NCI-H1436 treated with DMSO at 0.1 percent for 48 hours (cell line): ENCODE results near the gene PRSS2.

Source experiments
- DNase-seq: peaks from one replicate; lab custom pipeline; 2025; lab: John Stamatoyannopoulos, UW

The PRSS2 gene

DNA sequence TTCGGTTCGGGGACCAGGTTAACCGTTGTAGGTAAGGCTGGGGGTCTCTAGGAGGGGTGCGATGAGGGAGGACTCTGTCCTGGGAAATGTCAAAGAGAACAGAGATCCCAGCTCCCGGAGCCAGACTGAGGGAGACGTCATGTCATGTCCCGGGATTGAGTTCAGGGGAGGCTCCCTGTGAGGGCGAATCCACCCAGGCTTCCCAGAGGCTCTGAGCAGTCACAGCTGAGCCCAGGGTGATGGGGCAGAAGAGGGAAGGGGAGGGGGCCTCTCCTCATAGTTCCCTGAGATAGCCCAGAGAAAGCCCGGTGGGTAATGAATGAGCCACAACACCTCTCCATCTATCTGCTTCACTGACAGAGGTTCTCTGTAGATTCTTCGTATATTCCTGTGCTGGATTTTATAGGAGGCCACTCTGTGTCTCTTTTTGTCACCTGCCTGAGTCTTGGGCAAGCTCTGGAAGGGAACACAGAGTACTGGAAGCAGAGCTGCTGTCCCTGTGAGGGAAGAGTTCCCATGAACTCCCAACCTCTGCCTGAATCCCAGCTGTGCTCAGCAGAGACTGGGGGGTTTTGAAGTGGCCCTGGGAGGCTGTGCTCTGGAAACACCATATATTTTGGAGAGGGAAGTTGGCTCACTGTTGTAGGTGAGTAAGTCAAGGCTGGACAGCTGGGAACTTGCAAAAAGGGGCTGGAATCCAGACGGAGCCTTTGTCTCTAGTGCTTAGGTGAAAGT lies 16.4 kb downstream of the PRSS2 start:
- DNase-seq: no peak

DNA sequence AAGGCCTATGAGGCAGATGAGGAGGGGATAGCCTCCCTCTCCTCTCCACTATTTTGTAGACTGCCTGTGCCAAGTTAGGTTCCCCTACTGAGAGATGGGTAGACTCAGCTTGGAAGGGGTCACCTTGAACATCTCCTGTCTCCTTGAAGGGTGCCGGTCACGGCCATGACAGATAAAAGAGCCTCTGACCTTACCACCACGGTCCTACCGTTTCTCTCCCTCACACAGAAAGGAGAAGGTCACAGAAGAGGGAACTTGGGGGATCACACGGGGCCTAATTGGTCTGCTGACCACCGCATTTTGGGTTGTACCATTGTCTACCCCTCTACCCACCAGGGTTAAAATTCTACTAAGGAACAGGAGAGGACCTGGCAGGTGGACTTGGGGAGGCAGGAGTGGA lies 17.0 kb downstream of the PRSS2 start:
- no peak for DNase-seq

DNA sequence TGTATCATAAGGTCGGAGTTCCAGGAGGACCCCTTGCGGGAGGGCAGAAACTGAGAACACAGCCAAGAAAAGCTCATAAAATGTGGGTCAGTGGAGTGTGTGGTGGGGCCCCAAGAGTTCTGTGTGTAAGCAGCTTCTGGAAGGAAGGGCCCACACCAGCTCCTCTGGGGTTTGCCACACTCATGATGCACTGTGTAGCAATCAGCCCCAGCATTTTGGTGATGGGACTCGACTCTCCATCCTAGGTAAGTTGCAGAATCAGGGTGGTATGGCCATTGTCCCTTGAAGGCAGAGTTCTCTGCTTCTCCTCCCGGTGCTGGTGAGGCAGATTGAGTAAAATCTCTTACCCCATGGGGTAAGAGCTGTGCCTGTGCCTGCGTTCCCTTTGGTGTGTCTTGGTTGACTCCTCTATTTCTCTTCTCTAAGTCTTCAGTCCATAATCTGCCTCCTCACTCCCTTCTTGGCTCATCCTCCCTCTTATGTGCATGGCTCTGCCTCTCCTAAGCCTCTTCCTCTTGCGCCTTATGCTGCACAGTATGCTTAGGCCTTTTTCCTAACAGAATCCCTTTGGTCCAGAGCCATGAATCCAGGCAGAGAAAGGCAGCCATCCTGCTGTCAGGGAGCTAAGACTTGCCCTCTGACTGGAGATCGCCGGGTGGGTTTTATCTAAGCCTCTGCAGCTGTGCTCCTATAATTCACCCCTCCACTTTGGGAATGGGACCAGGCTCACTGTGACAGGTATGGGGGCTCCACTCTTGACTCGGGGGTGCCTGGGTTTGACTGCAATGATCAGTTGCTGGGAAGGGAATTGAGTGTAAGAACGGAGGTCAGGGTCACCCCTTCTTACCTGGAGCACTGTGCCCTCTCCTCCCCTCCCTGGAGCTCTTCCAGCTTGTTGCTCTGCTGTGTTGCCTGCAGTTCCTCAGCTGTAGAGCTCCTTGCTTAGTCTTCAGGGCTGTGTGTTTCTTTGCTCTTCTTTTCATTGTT lies 17.8 kb downstream of the PRSS2 start:
- DNase-seq: no peak

DNA sequence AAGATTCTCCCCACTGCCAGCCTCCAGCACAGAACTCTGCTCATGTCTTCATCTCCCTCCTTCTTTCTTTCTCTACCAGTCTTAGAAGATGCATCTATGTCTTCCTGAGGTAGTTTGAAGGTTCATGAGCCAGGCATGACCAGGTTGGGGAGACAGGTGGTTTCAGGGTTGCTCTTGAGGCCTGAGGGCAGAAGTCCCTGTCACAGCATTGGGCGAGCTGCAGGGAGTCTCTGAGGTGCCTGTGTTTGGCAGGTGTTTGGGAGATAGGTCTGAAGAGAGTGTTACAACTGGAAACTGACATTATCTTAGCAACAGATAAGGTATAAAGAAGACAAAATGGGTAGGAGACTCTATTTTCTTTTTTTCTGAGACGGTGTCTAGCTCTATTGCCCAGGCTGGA lies 18.7 kb downstream of the PRSS2 start:
- no peak for DNase-seq

DNA sequence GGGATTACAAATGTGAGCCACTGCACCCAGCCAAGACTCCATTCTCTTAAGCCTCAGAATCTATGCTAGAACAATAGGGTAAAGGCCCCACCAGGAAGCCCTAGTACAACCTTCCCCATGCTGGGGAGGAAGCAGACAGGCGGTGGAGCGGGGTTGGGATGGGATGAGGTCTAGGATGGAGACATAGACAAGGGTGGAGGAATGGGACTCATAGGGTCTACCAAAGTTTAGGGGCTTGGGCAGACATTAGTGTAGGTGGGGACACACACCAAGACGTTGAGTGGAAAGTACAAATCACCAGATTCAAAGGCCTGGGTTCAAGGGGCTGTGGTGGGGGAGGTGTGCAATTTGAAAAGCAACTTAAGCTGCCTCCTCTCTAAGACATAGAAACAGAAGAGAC lies 19.3 kb downstream of the PRSS2 start:
- no peak for DNase-seq

DNA sequence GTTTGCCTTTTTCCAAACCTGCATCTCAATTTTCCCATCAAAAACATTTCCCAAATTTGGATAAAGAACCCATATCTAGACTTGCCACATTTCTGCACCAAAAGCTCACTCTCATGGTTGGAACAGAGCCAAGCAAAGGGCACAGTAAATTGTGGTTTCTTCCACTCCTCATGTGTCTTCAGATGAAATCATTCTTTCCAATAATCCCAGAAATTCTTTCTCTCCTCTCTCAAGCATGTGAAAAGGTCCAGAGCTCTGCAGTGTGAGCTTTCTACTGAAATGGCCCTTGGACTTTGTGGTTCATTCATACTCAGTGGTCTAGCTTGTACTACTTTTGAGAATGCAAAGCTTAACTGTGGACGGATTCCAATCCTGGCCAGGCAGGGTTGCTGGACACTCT lies 19.8 kb downstream of the PRSS2 start:
- DNase-seq: no peak

DNA sequence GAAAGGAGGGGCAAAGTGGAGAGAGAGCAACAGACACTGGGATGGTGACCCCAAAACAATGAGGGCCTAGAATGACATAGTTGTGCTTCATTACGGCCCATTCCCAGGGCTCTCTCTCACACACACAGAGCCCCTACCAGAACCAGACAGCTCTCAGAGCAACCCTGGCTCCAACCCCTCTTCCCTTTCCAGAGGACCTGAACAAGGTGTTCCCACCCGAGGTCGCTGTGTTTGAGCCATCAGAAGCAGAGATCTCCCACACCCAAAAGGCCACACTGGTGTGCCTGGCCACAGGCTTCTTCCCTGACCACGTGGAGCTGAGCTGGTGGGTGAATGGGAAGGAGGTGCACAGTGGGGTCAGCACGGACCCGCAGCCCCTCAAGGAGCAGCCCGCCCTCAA lies 20.7 kb downstream of the PRSS2 start:
- no peak for DNase-seq

DNA sequence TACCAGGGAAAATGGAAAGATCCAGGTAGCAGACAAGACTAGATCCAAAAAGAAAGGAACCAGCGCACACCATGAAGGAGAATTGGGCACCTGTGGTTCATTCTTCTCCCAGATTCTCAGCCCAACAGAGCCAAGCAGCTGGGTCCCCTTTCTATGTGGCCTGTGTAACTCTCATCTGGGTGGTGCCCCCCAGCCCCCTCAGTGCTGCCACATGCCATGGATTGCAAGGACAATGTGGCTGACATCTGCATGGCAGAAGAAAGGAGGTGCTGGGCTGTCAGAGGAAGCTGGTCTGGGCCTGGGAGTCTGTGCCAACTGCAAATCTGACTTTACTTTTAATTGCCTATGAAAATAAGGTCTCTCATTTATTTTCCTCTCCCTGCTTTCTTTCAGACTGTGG lies 21.4 kb downstream of the PRSS2 start:
- DNase-seq: no peak

DNA sequence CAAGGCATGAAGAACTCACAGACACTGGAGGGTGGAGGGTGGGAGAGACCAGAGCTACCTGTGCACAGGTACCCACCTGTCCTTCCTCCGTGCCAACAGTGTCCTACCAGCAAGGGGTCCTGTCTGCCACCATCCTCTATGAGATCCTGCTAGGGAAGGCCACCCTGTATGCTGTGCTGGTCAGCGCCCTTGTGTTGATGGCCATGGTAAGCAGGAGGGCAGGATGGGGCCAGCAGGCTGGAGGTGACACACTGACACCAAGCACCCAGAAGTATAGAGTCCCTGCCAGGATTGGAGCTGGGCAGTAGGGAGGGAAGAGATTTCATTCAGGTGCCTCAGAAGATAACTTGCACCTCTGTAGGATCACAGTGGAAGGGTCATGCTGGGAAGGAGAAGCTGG lies 21.8 kb downstream of the PRSS2 start:
- no peak for DNase-seq

DNA sequence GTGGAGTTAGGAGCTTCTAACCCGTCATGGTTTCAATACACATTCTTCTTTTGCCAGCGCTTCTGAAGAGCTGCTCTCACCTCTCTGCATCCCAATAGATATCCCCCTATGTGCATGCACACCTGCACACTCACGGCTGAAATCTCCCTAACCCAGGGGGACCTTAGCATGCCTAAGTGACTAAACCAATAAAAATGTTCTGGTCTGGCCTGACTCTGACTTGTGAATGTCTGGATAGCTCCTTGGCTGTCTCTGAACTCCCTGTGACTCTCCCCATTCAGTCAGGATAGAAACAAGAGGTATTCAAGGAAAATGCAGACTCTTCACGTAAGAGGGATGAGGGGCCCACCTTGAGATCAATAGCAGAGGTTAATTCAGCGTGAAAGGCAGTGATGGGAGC lies 22.4 kb downstream of the PRSS2 start:
- no peak for DNase-seq

DNA sequence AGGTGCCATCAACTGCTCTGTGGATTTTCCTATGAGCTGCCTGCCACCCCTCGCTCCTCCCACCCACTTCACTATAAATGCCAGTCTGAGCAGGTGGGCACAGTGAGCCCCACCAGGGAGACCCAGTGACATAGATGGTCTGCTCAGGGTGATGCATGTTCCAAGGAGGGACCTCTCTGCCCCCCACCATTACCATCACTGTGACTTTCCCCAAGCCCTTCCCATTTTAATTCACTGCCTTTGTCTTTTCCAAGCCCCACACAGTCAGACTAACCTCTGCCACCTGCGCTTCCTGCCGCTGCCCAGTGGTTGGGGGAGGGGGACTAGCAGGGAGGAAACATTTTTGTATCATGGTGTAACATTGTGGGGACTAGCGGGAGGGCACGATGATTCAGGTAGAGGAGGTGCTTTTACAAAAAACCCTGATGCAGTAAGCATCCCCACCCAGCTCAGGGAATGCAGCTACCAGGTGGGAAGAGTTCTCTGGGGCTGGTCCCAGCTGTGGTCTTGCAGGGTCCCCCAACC lies 24.6 kb downstream of the PRSS2 start:
- DNase-seq: no peak

DNA sequence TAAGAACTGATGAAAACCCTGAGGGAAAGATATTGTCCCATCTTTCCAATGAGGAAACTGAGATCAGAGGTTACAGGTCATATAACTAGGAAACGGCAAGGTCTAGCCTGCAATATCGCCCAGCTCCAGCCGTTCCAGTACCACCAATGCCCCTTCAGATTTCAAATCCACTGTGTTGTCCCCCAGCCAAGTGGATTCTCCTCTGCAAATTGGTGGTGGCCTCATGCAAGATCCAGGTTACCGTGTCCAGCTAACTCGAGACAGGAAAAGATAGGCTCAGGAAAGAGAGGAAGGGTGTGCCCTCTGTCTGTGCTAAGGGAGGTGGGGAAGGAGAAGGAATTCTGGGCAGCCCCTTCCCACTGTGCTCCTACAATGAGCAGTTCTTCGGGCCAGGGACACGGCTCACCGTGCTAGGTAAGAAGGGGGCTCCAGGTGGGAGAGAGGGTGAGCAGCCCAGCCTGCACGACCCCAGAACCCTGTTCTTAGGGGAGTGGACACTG lies 25.3 kb downstream of the PRSS2 start:
- DNase-seq: no peak

DNA sequence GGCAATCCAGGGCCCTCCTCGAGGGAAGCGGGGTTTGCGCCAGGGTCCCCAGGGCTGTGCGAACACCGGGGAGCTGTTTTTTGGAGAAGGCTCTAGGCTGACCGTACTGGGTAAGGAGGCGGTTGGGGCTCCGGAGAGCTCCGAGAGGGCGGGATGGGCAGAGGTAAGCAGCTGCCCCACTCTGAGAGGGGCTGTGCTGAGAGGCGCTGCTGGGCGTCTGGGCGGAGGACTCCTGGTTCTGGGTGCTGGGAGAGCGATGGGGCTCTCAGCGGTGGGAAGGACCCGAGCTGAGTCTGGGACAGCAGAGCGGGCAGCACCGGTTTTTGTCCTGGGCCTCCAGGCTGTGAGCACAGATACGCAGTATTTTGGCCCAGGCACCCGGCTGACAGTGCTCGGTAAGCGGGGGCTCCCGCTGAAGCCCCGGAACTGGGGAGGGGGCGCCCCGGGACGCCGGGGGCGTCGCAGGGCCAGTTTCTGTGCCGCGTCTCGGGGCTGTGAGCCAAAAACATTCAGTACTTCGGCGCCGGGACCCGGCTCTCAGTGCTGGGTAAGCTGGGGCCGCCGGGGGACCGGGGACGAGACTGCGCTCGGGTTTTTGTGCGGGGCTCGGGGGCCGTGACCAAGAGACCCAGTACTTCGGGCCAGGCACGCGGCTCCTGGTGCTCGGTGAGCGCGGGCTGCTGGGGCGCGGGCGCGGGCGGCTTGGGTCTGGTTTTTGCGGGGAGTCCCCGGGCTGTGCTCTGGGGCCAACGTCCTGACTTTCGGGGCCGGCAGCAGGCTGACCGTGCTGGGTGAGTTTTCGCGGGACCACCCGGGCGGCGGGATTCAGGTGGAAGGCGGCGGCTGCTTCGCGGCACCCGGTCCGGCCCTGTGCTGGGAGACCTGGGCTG lies 26.0 kb downstream of the PRSS2 start:
- DNase-seq: no peak

DNA sequence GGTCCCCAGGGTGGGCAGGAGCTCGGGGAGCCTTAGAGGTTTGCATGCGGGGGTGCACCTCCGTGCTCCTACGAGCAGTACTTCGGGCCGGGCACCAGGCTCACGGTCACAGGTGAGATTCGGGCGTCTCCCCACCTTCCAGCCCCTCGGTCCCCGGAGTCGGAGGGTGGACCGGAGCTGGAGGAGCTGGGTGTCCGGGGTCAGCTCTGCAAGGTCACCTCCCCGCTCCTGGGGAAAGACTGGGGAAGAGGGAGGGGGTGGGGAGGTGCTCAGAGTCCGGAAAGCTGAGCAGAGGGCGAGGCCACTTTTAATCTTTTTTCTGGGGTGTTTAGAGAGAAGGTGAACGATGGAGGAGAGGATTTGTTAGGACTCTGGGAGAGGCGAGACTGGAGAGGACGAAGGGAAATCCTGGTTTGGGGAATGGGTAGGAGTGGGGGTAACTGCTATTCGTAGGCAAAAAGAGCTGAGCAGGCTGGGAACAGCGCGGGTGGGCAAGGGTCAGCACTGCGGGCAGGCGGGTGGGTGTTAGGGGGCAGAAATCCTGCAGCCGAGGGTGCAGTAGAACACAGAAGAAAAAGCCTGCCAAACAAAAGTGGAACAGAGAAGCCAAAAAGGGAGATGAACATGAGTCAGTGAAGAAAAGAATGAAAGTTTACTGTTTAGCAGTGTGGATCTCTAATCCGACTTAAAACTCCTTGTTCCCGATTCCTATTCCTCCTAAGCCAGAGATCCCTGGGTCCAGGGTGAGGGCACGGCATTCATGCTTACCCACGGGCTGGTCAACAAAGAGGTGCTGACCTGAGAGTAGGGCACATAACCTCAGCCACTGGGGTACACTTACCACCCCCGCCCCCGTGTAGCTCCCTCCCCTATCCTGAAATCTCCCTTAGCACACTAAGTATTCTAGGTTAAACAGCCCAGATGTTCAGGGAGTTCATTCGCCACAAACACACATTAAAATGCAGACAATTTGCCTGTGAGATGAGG lies 26.9 kb downstream of the PRSS2 start:
- DNase-seq: no peak

DNA sequence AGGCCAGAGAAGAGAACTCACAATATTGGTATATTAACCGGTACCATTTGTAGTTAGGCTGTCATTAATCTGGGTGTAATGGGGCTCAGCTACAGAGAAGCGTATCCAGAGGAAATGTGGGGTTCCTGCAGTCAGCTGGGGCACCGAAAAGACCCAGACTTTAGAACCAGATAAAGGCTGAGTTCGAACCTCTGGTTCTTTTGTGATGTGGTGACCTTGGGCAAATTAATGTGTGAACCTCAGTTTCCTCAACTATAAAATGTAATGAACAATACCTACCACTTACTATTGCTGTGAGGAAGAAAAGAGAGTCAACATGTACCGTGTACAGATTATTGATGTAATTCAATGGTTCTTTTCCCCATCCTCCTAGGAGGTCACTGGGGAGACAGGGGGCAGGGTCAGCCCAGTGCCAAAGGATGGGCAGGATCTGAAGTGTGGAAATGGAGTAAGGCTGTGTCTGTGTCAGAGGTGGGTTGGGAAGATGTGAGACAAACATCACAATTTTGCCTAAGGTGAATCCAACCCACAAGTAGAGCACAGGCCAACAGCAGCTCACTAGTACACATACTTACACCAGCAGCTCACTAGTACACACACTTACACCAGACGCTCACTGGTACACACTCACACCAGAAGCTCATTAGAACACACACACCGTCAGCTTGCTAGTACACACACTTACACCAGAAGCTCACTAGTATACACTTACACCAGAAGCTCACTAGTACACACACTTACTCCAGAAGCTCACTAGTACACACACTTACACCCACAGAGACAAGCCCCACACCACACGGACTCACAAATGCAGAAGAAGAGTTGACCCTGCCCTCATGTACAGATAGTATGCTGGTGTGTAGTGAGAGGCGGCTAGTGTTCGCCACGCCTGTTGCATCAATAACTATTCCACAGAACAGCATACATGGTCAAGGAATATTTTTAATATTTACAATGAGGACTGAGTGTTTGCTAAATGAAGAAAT lies 28.0 kb downstream of the PRSS2 start:
- DNase-seq: no peak

DNA sequence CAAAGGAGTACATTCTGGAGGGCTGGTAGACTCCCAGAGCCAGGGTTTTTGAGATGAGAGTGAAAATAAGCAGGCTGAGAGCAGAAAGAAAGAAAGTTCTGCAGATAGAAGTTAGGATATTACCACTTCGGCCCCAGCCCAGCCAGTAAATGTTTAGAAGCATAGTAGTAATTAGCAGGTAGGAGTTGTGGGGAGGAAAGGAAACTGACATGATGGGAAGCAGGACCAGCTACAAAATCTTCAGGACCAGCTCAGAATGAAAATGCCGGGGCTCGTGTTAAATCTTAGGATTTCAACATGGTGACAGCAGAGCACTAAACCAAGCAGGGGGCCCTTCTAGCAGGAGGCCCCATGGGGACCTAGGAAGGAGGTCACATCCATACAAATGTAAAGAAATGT lies 28.7 kb downstream of the PRSS2 start:
- no peak for DNase-seq

DNA sequence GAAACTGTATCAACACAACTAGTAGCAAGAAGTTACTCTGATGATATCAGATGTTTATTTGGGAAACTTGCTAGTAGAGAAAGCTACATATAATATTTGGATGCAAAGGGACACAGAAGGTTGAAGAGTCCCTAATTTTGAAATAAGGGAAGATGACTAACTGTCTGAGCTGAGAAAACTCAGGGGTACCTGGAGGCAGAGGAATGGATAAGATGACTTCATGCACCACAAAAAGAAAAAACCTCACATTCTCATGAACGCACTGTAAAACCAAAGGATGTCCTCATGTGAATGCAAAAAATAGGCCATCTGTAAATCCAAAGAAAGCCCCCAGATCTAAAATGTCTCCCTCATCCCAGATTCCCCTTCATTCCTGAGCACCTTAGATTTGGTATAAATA lies 29.3 kb downstream of the PRSS2 start:
- no peak for DNase-seq

DNA sequence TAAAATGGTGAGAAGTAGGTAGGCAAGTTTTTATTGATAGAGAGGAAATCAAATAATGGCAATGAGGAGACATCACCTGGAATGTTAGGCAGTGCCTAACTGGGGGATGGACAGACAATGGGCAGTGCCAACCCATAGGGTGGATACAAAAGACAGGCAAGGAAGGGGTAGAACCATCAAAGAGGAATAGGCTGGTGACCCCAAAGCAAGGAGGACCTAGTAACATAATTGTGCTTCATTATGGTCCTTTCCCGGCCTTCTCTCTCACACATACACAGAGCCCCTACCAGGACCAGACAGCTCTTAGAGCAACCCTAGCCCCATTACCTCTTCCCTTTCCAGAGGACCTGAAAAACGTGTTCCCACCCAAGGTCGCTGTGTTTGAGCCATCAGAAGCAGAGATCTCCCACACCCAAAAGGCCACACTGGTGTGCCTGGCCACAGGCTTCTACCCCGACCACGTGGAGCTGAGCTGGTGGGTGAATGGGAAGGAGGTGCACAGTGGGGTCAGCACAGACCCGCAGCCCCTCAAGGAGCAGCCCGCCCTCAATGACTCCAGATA lies 30.0 kb downstream of the PRSS2 start:
- DNase-seq: no peak
